ENCODE results near the gene ZFP36L1. TPM values are rescaled to one million over a fixed set of nuclear protein-coding genes. Genes with fewer than 3 reads are reported as not detected.

Gene ZFP36L1
- total and polyA plus RNA-seq, 9 donors = 50.6 to 241 (median 175) TPM

GRCh38 chr14:68810173-68811153 is 17.6 kb upstream of the ZFP36L1 start:
- Histone ChIP-seq H3K4me3 (ENCODE audit: low read length) (no peak overlapping the region), H3K27ac (ENCODE audit: low read length) (peak overlapping the region; percentile 88), H3K36me3 (ENCODE audit: control insufficient read depth, insufficient read depth, low read length) (no peaks in the 10 kb centered on the region), H3K9me3 (replicated peaks; ENCODE audit: control insufficient read depth, low read depth, low read length) (no peaks in the 10 kb centered on the region), H3K4me1 (ENCODE audit: control insufficient read depth, insufficient read depth, low read length) (peaks cover 84% of the 10 kb centered on the region), H3K27me3 (ENCODE audit: control insufficient read depth, insufficient read depth, low read length) (no peaks in the 10 kb centered on the region)
- DNase-seq = peak; percentile 4
- 100% methylated on average over 4 of the region's 8 CpGs for WGBS (ENCODE audit: insufficient coverage)

- Histone ChIP-seq H3K27me3 (ENCODE audit: control insufficient read depth, insufficient read depth, low read length) (no peaks in the 10 kb centered on the region), H3K27ac (ENCODE audit: low read length) (peak overlapping the region; percentile 88), H3K4me1 (ENCODE audit: control insufficient read depth, insufficient read depth, low read length) (peaks cover 79% of the 10 kb centered on the region), H3K36me3 (ENCODE audit: control insufficient read depth, insufficient read depth, low read length) (no peaks in the 10 kb centered on the region), H3K4me3 (ENCODE audit: low read length) (no peak overlapping the region), H3K9me3 (replicated peaks; ENCODE audit: control insufficient read depth, low read depth, low read length) (peaks cover 4% of the 10 kb centered on the region)
- 71% methylated on average over 1 of the region's 4 CpGs for WGBS (ENCODE audit: insufficient coverage)
- DNase-seq = no peak
These were observed 16.7 kb upstream of the ZFP36L1 start for GRCh38 chr14:68809524-68809923.

GRCh38 chr14:68808696-68809480 is 16.0 kb upstream of the ZFP36L1 start:
- no peak overlapping the region for H3K4me3 ChIP-seq (ENCODE audit: low read length)
- no peaks in the 10 kb centered on the region for H3K36me3 ChIP-seq (ENCODE audit: control insufficient read depth, insufficient read depth, low read length)
- peaks cover 6% of the 10 kb centered on the region for H3K9me3 ChIP-seq (replicated peaks; ENCODE audit: control insufficient read depth, low read depth, low read length)
- whole genome bisulfite sequencing (ENCODE audit: insufficient coverage) = 67% methylated on average over 1 of the region's 7 CpGs
- peaks cover 72% of the 10 kb centered on the region for H3K4me1 ChIP-seq (ENCODE audit: control insufficient read depth, insufficient read depth, low read length)
- DNase-seq = peak; percentile 63
- H3K27ac ChIP-seq (ENCODE audit: low read length) = peak overlapping the region; percentile 88
- H3K27me3 ChIP-seq (ENCODE audit: control insufficient read depth, insufficient read depth, low read length) = no peaks in the 10 kb centered on the region

GRCh38 chr14:68807987-68808386 is 15.1 kb upstream of the ZFP36L1 start:
- Histone ChIP-seq H3K4me3 (ENCODE audit: low read length) (no peak overlapping the region), H3K9me3 (replicated peaks; ENCODE audit: control insufficient read depth, low read depth, low read length) (peaks cover 6% of the 10 kb centered on the region), H3K27ac (ENCODE audit: low read length) (peak overlapping the region; percentile 88), H3K27me3 (ENCODE audit: control insufficient read depth, insufficient read depth, low read length) (no peaks in the 10 kb centered on the region), H3K36me3 (ENCODE audit: control insufficient read depth, insufficient read depth, low read length) (no peaks in the 10 kb centered on the region), H3K4me1 (ENCODE audit: control insufficient read depth, insufficient read depth, low read length) (peaks cover 63% of the 10 kb centered on the region)
- WGBS (ENCODE audit: insufficient coverage) = 81% methylated on average over 4 of the region's 7 CpGs
- DNase-seq = peak; percentile 25

GRCh38 chr14:68807148-68807600 is 14.3 kb upstream of the ZFP36L1 start:
- H3K27ac ChIP-seq (ENCODE audit: low read length) = peak overlapping the region; percentile 88
- H3K36me3 ChIP-seq (ENCODE audit: control insufficient read depth, insufficient read depth, low read length) = no peaks in the 10 kb centered on the region
- H3K27me3 ChIP-seq (ENCODE audit: control insufficient read depth, insufficient read depth, low read length) = no peaks in the 10 kb centered on the region
- WGBS (ENCODE audit: insufficient coverage) = 5% methylated on average over 6 of the region's 10 CpGs
- peaks cover 56% of the 10 kb centered on the region for H3K4me1 ChIP-seq (ENCODE audit: control insufficient read depth, insufficient read depth, low read length)
- peak; percentile 91 for DNase-seq
- H3K4me3 ChIP-seq (ENCODE audit: low read length) = no peak overlapping the region
- peaks cover 6% of the 10 kb centered on the region for H3K9me3 ChIP-seq (replicated peaks; ENCODE audit: control insufficient read depth, low read depth, low read length)

GRCh38 chr14:68806526-68807147 is 13.8 kb upstream of the ZFP36L1 start:
- no peaks in the 10 kb centered on the region for H3K36me3 ChIP-seq (ENCODE audit: control insufficient read depth, insufficient read depth, low read length)
- H3K27ac ChIP-seq (ENCODE audit: low read length) = peak overlapping the region; percentile 88
- H3K4me3 ChIP-seq (ENCODE audit: low read length) = no peak overlapping the region
- peaks cover 7% of the 10 kb centered on the region for H3K9me3 ChIP-seq (replicated peaks; ENCODE audit: control insufficient read depth, low read depth, low read length)
- H3K27me3 ChIP-seq (ENCODE audit: control insufficient read depth, insufficient read depth, low read length) = no peaks in the 10 kb centered on the region
- no CpG with 5 or more reads among the region's 4 CpGs for WGBS (ENCODE audit: insufficient coverage)
- peaks cover 56% of the 10 kb centered on the region for H3K4me1 ChIP-seq (ENCODE audit: control insufficient read depth, insufficient read depth, low read length)
- DNase-seq = peak; percentile 53

- peaks cover 48% of the 10 kb centered on the region for H3K4me1 ChIP-seq (ENCODE audit: control insufficient read depth, insufficient read depth, low read length)
- H3K36me3 ChIP-seq (ENCODE audit: control insufficient read depth, insufficient read depth, low read length) = no peaks in the 10 kb centered on the region
- H3K4me3 ChIP-seq (ENCODE audit: low read length) = no peak overlapping the region
- no CpG with 5 or more reads among the region's 7 CpGs for WGBS (ENCODE audit: insufficient coverage)
- peak overlapping the region; percentile 25 for H3K27ac ChIP-seq (ENCODE audit: low read length)
- no peaks in the 10 kb centered on the region for H3K27me3 ChIP-seq (ENCODE audit: control insufficient read depth, insufficient read depth, low read length)
- peak; percentile 9 for DNase-seq
- H3K9me3 ChIP-seq (replicated peaks; ENCODE audit: control insufficient read depth, low read depth, low read length) = peaks cover 13% of the 10 kb centered on the region
These were observed 12.5 kb upstream of the ZFP36L1 start for GRCh38 chr14:68805414-68805813.

- H3K9me3 ChIP-seq (replicated peaks; ENCODE audit: control insufficient read depth, low read depth, low read length) = peaks cover 13% of the 10 kb centered on the region
- H3K4me3 ChIP-seq (ENCODE audit: low read length) = no peak overlapping the region
- peaks cover 19% of the 10 kb centered on the region for H3K4me1 ChIP-seq (ENCODE audit: control insufficient read depth, insufficient read depth, low read length)
- no peaks in the 10 kb centered on the region for H3K27me3 ChIP-seq (ENCODE audit: control insufficient read depth, insufficient read depth, low read length)
- no peak overlapping the region for H3K27ac ChIP-seq (ENCODE audit: low read length)
- no peak for DNase-seq
- H3K36me3 ChIP-seq (ENCODE audit: control insufficient read depth, insufficient read depth, low read length) = no peaks in the 10 kb centered on the region
These were observed 8.8 kb upstream of the ZFP36L1 start for GRCh38 chr14:68801631-68802030.

- Histone ChIP-seq H3K9me3 (replicated peaks; ENCODE audit: control insufficient read depth, low read depth, low read length) (peaks cover 13% of the 10 kb centered on the region), H3K27ac (ENCODE audit: low read length) (no peak overlapping the region), H3K4me1 (ENCODE audit: control insufficient read depth, insufficient read depth, low read length) (peaks cover 19% of the 10 kb centered on the region), H3K27me3 (ENCODE audit: control insufficient read depth, insufficient read depth, low read length) (no peaks in the 10 kb centered on the region), H3K36me3 (ENCODE audit: control insufficient read depth, insufficient read depth, low read length) (no peaks in the 10 kb centered on the region), H3K4me3 (ENCODE audit: low read length) (no peak overlapping the region)
- no peak for DNase-seq
These were observed 8.1 kb upstream of the ZFP36L1 start for GRCh38 chr14:68800953-68801352.

GRCh38 chr14:68800390-68800789 is 7.5 kb upstream of the ZFP36L1 start:
- WGBS (ENCODE audit: insufficient coverage) = no CpG with 5 or more reads among the region's 2 CpGs
- H3K36me3 ChIP-seq (ENCODE audit: control insufficient read depth, insufficient read depth, low read length) = no peaks in the 10 kb centered on the region
- peaks cover 13% of the 10 kb centered on the region for H3K9me3 ChIP-seq (replicated peaks; ENCODE audit: control insufficient read depth, low read depth, low read length)
- no peak overlapping the region for H3K27ac ChIP-seq (ENCODE audit: low read length)
- peaks cover 15% of the 10 kb centered on the region for H3K4me1 ChIP-seq (ENCODE audit: control insufficient read depth, insufficient read depth, low read length)
- H3K4me3 ChIP-seq (ENCODE audit: low read length) = no peak overlapping the region
- H3K27me3 ChIP-seq (ENCODE audit: control insufficient read depth, insufficient read depth, low read length) = no peaks in the 10 kb centered on the region
- DNase-seq = peak; percentile 0

All from muscle of leg (tissue), 11 donors.